C1 segment of cervical spinal cord (tissue), 14 donors: ENCODE measurements around the gene SMAP1.

Experiments used
- DNase-seq, 14 donors: peaks; one replicate each; lab custom pipeline; 2025; lab: John Stamatoyannopoulos, UW

Gene SMAP1

GRCh38 chr6:70889270-70889669, 221.6 kb downstream of the SMAP1 start:
- no peak for DNase-seq

DNA sequence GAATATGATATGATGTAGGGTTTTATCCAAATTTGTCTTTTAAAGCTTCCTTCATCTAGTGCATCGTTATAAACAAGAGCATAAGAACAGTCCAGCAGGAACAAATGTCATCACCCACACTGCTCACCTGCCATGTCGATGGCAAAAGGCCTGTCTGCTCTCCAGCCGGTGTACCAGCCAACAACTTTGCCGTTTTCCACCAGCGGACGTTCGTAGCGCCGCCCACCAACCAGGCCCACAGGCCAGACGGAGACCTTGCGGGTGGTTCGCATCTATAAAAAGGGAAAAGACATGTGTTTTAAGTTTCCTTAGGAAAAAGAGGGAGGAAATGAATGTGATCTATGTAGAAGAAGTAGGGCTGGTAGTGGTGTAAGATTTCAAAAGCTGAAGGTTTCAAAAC, 226.3 kb downstream of the SMAP1 start:
- DNase-seq: peak in 1 of 14 donors; percentile 27

- DNase-seq: no peak
These were observed 232.4 kb downstream of the SMAP1 start for GRCh38 chr6:70900047-70900446.

- DNase-seq: no peak
These were observed 233.6 kb downstream of the SMAP1 start for GRCh38 chr6:70901324-70901723.

DNA sequence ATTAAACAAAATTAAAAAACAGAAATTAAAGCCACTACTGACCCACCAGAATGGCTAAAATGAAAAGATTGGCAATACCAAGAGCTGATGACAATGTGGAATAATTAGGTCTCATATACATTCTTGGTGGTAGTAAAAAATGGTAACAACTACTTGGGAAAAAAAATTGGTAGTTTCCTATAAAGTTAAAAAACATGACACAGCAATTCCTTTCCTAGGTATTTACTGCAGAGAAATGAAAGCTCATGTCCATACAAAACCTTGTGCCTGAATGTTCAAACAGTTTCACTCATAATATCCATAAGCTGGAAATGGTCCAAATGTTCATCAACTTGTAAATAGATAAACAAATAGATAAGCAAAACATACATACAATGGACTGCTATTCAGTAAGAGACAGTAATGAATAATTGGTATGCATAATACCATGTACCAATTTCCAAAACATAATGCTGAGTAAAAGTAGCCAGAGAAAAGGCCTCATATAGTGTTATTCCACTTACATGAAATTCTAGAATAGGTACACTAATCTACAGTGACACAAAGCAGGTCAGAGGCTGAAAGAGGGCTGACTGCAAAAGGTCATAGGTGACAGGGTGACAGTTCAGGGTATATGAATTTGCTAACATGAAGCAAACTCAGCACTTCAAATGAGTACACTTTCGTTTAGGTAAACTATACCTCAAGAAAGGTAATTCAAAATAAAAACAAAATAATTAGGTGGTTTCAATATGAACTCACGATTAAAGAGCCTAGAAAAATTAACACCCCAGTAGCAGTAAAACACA, 236.2 kb downstream of the SMAP1 start:
- no peak for DNase-seq

DNA sequence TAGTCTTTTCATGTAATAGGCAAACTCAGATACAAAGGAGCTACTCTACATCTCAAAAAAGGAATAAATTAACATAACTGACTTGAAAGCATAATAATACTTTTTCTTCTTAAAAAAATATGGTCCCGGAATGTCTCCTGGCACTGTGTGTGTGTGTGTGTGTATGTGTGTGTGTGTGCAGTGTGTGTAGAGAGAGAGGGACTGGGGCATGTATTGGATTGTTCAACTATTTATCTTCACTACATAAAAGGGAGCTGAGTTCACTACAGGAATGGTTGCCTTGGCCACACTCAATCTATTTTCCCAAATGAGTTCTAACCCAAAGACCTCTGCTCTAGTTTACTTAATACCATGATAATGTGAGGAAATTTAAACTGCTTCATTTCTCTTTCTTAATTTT, 238.1 kb downstream of the SMAP1 start:
- DNase-seq: no peak
